HEK293T (cell line): ENCODE data around the gene POGK.

Experiments
- CTCF ChIA-PET: fragments of 350-600 bp; formaldehyde crosslinking; extraction: SDS; loops from one replicate; lab custom pipeline; 2021; ENCODE audit warnings: antibody characterized with exemption, inconsistent platforms; lab: Yijun Ruan, JAX
- POLR2A ChIA-PET: fragments of 350-600 bp; formaldehyde crosslinking; extraction: SDS; loops from one replicate; lab custom pipeline; 2020; ENCODE audit warnings: antibody characterized with exemption, inconsistent platforms; lab: Yijun Ruan, JAX
- DNase-seq: peaks from one replicate; pipeline ENCODE4 v3.0.0; 2012; ENCODE audit warnings: mixed read lengths; ENCODE audit errors: extremely low spot score
- ARNT ChIP-seq: fragments of 450-650 bp; IDR thresholded peaks from 2 replicates; pipeline ENCODE4 v1.6.1; 2017; ENCODE audit warnings: mild to moderate bottlenecking
- BHLHE40 ChIP-seq: fragments of 450-650 bp; IDR thresholded peaks from 2 replicates; pipeline ENCODE4 v1.6.1; 2016; ENCODE audit warnings: mild to moderate bottlenecking, moderate library complexity, borderline replicate concordance
- CTBP1 ChIP-seq: fragments of 450-650 bp; IDR thresholded peaks from 2 replicates; pipeline ENCODE4 v1.6.1; 2016; ENCODE audit warnings: borderline replicate concordance
- ELF4 ChIP-seq: fragments of 450-650 bp; IDR thresholded peaks from 2 replicates; pipeline ENCODE4 v1.6.1; 2017; ENCODE audit warnings: antibody characterized with exemption
- FOXA1 ChIP-seq: fragments of 450-650 bp; IDR thresholded peaks from 2 replicates; pipeline ENCODE4 v1.6.1; 2016; ENCODE audit warnings: mild to moderate bottlenecking
- FOXK2 ChIP-seq: fragments of 450-650 bp; IDR thresholded peaks from 2 replicates; pipeline ENCODE4 v1.6.1; 2016; ENCODE audit warnings: mild to moderate bottlenecking
- FOXM1 ChIP-seq: fragments of 450-650 bp; IDR thresholded peaks from 2 replicates; pipeline ENCODE4 v1.6.1; 2017; ENCODE audit warnings: mild to moderate bottlenecking, borderline replicate concordance
- HDGF ChIP-seq: fragments of 450-650 bp; IDR thresholded peaks from 2 replicates; pipeline ENCODE4 v1.6.1; 2017; ENCODE audit warnings: antibody characterized with exemption, borderline replicate concordance
- L3MBTL2 ChIP-seq: fragments of 450-650 bp; conservative IDR thresholded peaks from 2 replicates; pipeline ENCODE4 v1.6.1; 2016; ENCODE audit warnings: mild to moderate bottlenecking
- LEF1 ChIP-seq: fragments of 450-650 bp; IDR thresholded peaks from 2 replicates; pipeline ENCODE4 v1.6.1; 2017; ENCODE audit warnings: mild to moderate bottlenecking, borderline replicate concordance
- NFRKB ChIP-seq: fragments of 450-650 bp; IDR thresholded peaks from 2 replicates; pipeline ENCODE4 v1.6.1; 2016; ENCODE audit warnings: mild to moderate bottlenecking, moderate library complexity
- PKNOX1 ChIP-seq: fragments of 450-650 bp; IDR thresholded peaks from 2 replicates; pipeline ENCODE4 v1.6.1; 2016
- SP1 ChIP-seq: fragments of 450-650 bp; IDR thresholded peaks from 2 replicates; pipeline ENCODE4 v1.6.1; 2017
- SUZ12 ChIP-seq: fragments of 450-650 bp; IDR thresholded peaks from 2 replicates; pipeline ENCODE4 v1.6.1; 2016; ENCODE audit warnings: mild to moderate bottlenecking
- TARDBP ChIP-seq: fragments of 450-650 bp; IDR thresholded peaks from 2 replicates; pipeline ENCODE4 v1.6.1; 2016
- ZNF384 ChIP-seq: fragments of 450-650 bp; IDR thresholded peaks from 2 replicates; pipeline ENCODE4 v1.6.1; 2016

The POGK gene

GRCh38 chr1:166839600-166840308 is 479 bp downstream of the POGK start:
- peak; percentile 69 for DNase-seq
- POLR2A ChIA-PET: interaction anchor here (1.0 to 1.6 kb wide), 16 partner anchors 9 to 381 kb away, joined by 3 to 11 read pairs (median 4); partner anchors contain the start of genes POU2F1 and TADA1
- CTCF ChIA-PET: no interaction called here
- no peak for TF ChIP-seq FOXM1
- no peak for TF ChIP-seq SUZ12
- TF ChIP-seq TARDBP: no peak
- peak; percentile 49; the same call in 1 of the 2 replicates for TF ChIP-seq L3MBTL2
- TF ChIP-seq LEF1: peak; percentile 73; the same call in 1 of the 2 replicates

- ChIA-PET POLR2A (interaction anchor here (0.9 to 1.6 kb wide), 3 partner anchors 18 to 131 kb away, joined by 3 to 4 read pairs (median 3); partner anchors contain the start of gene TADA1), CTCF (no interaction called here)
- TF ChIP-seq SP1: no peak
- no peak for DNase-seq
Measured at GRCh38 chr1:166840309-166841274, 1.3 kb downstream of the POGK start.

- ChIA-PET CTCF (no interaction called here), POLR2A (no interaction called here)
- TF ChIP-seq SUZ12 (no peak), NFRKB (no peak), ZNF384 (no peak), FOXA1 (no peak), CTBP1 (no peak), ARNT (no peak), FOXK2 (no peak)
- DNase-seq: no peak
Measured at GRCh38 chr1:166843322-166843721, 4.0 kb downstream of the POGK start.

DNA sequence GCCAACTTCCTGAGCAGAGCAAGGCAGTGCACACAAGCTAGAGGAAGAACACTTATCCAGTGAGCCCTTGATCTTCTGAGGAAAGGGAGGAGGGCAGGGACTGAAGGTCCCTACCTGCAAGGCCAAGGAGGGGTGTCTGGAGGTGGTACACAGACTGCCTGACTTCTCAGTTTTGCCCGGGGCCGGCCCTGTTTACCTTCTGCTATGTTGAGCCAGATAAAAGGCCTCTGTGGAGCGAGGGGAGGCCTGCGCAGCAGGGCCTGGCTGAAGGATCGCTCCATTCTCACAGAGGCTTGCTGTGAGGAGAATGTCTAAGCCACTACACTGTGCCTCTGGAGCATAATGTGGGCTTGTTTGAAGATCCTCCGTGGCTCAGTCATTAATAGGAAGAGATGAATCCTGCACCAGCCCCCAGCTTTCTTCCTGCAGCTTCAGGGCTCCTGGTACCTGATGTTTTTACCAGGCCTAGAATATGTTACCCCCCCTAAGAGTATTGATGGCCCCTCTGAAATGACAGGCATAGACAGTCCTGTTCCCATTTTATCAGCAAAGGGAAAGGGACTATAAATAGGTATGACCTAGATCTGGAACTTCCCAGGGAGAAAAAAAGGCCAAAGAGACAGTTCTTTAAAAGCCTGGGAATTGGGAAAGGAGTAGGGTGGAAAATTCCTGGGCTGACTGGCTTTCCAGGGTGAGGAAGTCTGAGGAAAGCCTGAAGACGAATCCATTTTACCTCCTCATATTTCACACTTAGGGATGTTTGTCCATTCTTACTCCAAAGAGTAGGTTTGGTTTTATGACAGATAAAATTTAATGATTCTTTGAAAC is 4.7 kb downstream of the POGK start:
- DNase-seq: no peak
- POLR2A ChIA-PET: no interaction called here
- CTCF ChIA-PET: no interaction called here
- TF ChIP-seq CTBP1 (no peak), NFRKB (no peak), SP1 (no peak), TARDBP (no peak), FOXM1 (no peak), PKNOX1 (no peak), ELF4 (no peak), SUZ12 (no peak), L3MBTL2 (no peak), FOXK2 (no peak), BHLHE40 (no peak), ARNT (no peak), ZNF384 (no peak), LEF1 (no peak), FOXA1 (no peak), HDGF (no peak)

GRCh38 chr1:166844791-166845190 is 5.5 kb downstream of the POGK start:
- ChIA-PET CTCF (no interaction called here), POLR2A (no interaction called here)
- TF ChIP-seq FOXK2 (no peak), SUZ12 (no peak), FOXA1 (no peak), PKNOX1 (no peak), SP1 (no peak), NFRKB (no peak), BHLHE40 (no peak), ELF4 (no peak), CTBP1 (no peak), ZNF384 (no peak), HDGF (no peak), FOXM1 (no peak), TARDBP (no peak), ARNT (no peak), L3MBTL2 (no peak), LEF1 (no peak)
- DNase-seq: no peak

GRCh38 chr1:166848193-166848592 is 8.9 kb downstream of the POGK start:
- CTCF ChIA-PET: no interaction called here
- DNase-seq: no peak
- POLR2A ChIA-PET: no interaction called here
- TF ChIP-seq NFRKB (no peak), CTBP1 (no peak), LEF1 (no peak), PKNOX1 (no peak), ELF4 (no peak), FOXK2 (no peak)
